ENCODE results near the gene GPX8.

The GPX8 gene

GRCh38 chr5:55180016-55180415 lies 20.0 kb downstream of the GPX8 start:
- no peak for DNase-seq (ENCODE audit: low read depth)
- no peak for TF ChIP-seq CTCF (IDR thresholded peaks at IDR 0.05; ENCODE audit: low read depth, low read length, missing control alignments)
- H3K4me3 ChIP-seq (ENCODE audit: low read depth, low read length), result no peak overlapping the region
- in situ Hi-C loops (cut with HindIII; ENCODE audit: low sequenced_read_pairs), result no loop called here

GRCh38 chr5:55187370-55187769 lies 27.4 kb downstream of the GPX8 start:
- no peak for DNase-seq (ENCODE audit: low read depth)
- in situ Hi-C loops (cut with HindIII; ENCODE audit: low sequenced_read_pairs), result no loop called here
- H3K4me3 ChIP-seq (ENCODE audit: low read depth, low read length), result no peak overlapping the region
- peak; percentile 16 for TF ChIP-seq CTCF (IDR thresholded peaks at IDR 0.05; ENCODE audit: low read depth, low read length, missing control alignments)

GRCh38 chr5:55188656-55189540 lies 28.9 kb downstream of the GPX8 start:
- TF ChIP-seq CTCF (IDR thresholded peaks at IDR 0.05; ENCODE audit: low read depth, low read length, missing control alignments), result no peak
- in situ Hi-C loops (cut with HindIII; ENCODE audit: low sequenced_read_pairs), result no loop called here
- DNase-seq (ENCODE audit: low read depth), result no peak
- H3K4me3 ChIP-seq (ENCODE audit: low read depth, low read length), result no peak overlapping the region

- H3K4me3 ChIP-seq (ENCODE audit: low read depth, low read length), result no peak overlapping the region
- DNase-seq (ENCODE audit: low read depth), result no peak
- in situ Hi-C loops (cut with HindIII; ENCODE audit: low sequenced_read_pairs), result no loop called here
- TF ChIP-seq CTCF (IDR thresholded peaks at IDR 0.05; ENCODE audit: low read depth, low read length, missing control alignments), result no peak
These were observed 31.2 kb downstream of the GPX8 start for GRCh38 chr5:55191165-55191564.

- TF ChIP-seq CTCF (IDR thresholded peaks at IDR 0.05; ENCODE audit: low read depth, low read length, missing control alignments), result no peak
- H3K4me3 ChIP-seq (ENCODE audit: low read depth, low read length), result no peak overlapping the region
- in situ Hi-C loops (cut with HindIII; ENCODE audit: low sequenced_read_pairs), result no loop called here
- no peak for DNase-seq (ENCODE audit: low read depth)
These were observed 45.0 kb downstream of the GPX8 start for GRCh38 chr5:55205001-55205400.

- DNase-seq (ENCODE audit: low read depth), result no peak
- H3K4me3 ChIP-seq (ENCODE audit: low read depth, low read length), result no peak overlapping the region
- no peak for TF ChIP-seq CTCF (IDR thresholded peaks at IDR 0.05; ENCODE audit: low read depth, low read length, missing control alignments)
- in situ Hi-C loops (cut with HindIII; ENCODE audit: low sequenced_read_pairs), result no loop called here
These were observed 51.4 kb downstream of the GPX8 start for GRCh38 chr5:55211184-55211874.

All from astrocyte of the cerebellum (primary cell).